ENCODE results near the gene SLC5A10. TPM values are rescaled to one million over a fixed set of nuclear protein-coding genes. Genes with fewer than 3 reads are reported as not detected.
A peak's percentile ranks its signal among the peaks of the same experiment; 100 is the strongest.

SLC5A10 gene
- total RNA-seq, 1 experiment from 2014 or later, result not detected

GRCh38 chr17:18959071-18959844 is 7.3 kb downstream of the SLC5A10 start:
- no peak overlapping the region for H2BK120ac ChIP-seq (ENCODE audit: low read depth, low read length, poor library complexity, severe bottlenecking)
- H3K4me2 ChIP-seq (ENCODE audit: insufficient read depth, insufficient read length, low read length), result no peak overlapping the region
- no peak overlapping the region for H2BK20ac ChIP-seq (ENCODE audit: low read depth, low read length, poor library complexity, severe bottlenecking)
- H4K20me1 ChIP-seq (ENCODE audit: control insufficient read depth, insufficient read depth, insufficient read length), result no peaks in the 10 kb centered on the region
- no peak overlapping the region for H3K4me3 Mint-ChIP-seq
- no peaks in the 10 kb centered on the region for H3K27me3 Mint-ChIP-seq (ENCODE audit: low read depth)
- no peak overlapping the region for H3K14ac ChIP-seq (ENCODE audit: insufficient read depth, low read length)
- no peak overlapping the region for H3K18ac ChIP-seq (ENCODE audit: insufficient read length, low read depth, low read length)
- H3K4ac ChIP-seq (ENCODE audit: low read depth, low read length), result no peak overlapping the region
- no peak overlapping the region for H2BK5ac ChIP-seq (ENCODE audit: insufficient read length, low read length)
- H3K27ac Mint-ChIP-seq, result no peak overlapping the region
- H3K9ac ChIP-seq (ENCODE audit: extremely low read depth, insufficient read length, low read length), result no peak overlapping the region
- H3K56ac ChIP-seq (ENCODE audit: insufficient read length, low read depth, low read length), result no peak overlapping the region
- H4K8ac ChIP-seq (replicated peaks; ENCODE audit: insufficient read length, low read depth, low read length), result no peak overlapping the region
- H4K91ac ChIP-seq (ENCODE audit: insufficient read length, low read depth, low read length), result no peak overlapping the region
- H4K5ac ChIP-seq (ENCODE audit: insufficient read length, low read depth, low read length), result no peak overlapping the region
- H3K9me3 Mint-ChIP-seq, result no peaks in the 10 kb centered on the region
- H2BK12ac ChIP-seq (ENCODE audit: insufficient read length, low read depth, low read length), result no peak overlapping the region
- no peak overlapping the region for H2BK15ac ChIP-seq (ENCODE audit: low read depth, low read length)
- H2AFZ ChIP-seq (ENCODE audit: low read length), result no peak overlapping the region
- H3K36me3 Mint-ChIP-seq (ENCODE audit: insufficient read depth in 1 of 3, low read depth in 3 of 3), result no peaks in the 10 kb centered on the region
- H3K4me1 ChIP-seq (ENCODE audit: insufficient read depth, low read length), result no peaks in the 10 kb centered on the region
- no peak overlapping the region for H3T11ph ChIP-seq (ENCODE audit: low read length)
- no peak overlapping the region for H3K27ac ChIP-seq (ENCODE audit: insufficient read length, low read depth, low read length)
- WGBS (ENCODE audit: extremely low coverage, insufficient read length, low lambda C conversion rate), result no CpG with 5 or more reads among the region's 22 CpGs
- H3K27me3 ChIP-seq (ENCODE audit: insufficient read depth, low read length), result no peaks in the 10 kb centered on the region
- TF ChIP-seq CTCF (conservative IDR thresholded peaks at IDR 0.05), result no peak
- H3K23ac ChIP-seq (ENCODE audit: insufficient read length, low read depth, low read length), result no peak overlapping the region
- no peaks in the 10 kb centered on the region for H3K79me2 ChIP-seq (ENCODE audit: insufficient read depth, low read length)
- H3K9me3 ChIP-seq (ENCODE audit: control insufficient read depth, low read depth, low read length), result no peaks in the 10 kb centered on the region
- no peak overlapping the region for H2AK5ac ChIP-seq (ENCODE audit: insufficient read length, low read length)
- DNase-seq, result peak; percentile 38
- H3K4me1 Mint-ChIP-seq, result peaks cover 8% of the 10 kb centered on the region in 2 experiments
- no peaks in the 10 kb centered on the region for H3K79me1 ChIP-seq (ENCODE audit: insufficient read depth, low read depth, low read length, poor library complexity, severe bottlenecking)
- no peaks in the 10 kb centered on the region for H3K23me2 ChIP-seq (ENCODE audit: insufficient read length, low read depth, low read length, poor library complexity, severe bottlenecking)
